A673 (cell line): ENCODE data around the gene THAP11. TPM values are rescaled to one million over a fixed set of nuclear protein-coding genes. Genes with fewer than 3 reads are reported as not detected.

Source experiments
- BruUV-seq: library from RNA; stranded (reverse); fragments of 400-500 nt; replicated peaks from 2 replicates; lab custom pipeline; 2021; lab: Mats Ljungman, UMichigan
- CTCF ChIA-PET: fragments of 300-600 bp; sonication (Branson Sonifier 250); formaldehyde crosslinking; loops from one replicate; lab custom pipeline; 2022; ENCODE audit warnings: antibody characterized with exemption; lab: Charles Lee
- POLR2A ChIA-PET: fragments of 300-600 bp; sonication (Branson Sonifier 250); formaldehyde crosslinking; loops from one replicate; lab custom pipeline; 2022; ENCODE audit warnings: antibody characterized with exemption; ENCODE audit not compliant: low non-redundant PET; lab: Charles Lee
- DNase-seq: peaks from one replicate; pipeline ENCODE4 v3.0.0-alpha.2; 2015; ENCODE audit warnings: low spot score
- H3K27ac ChIP-seq: fragments of 200-600 bp; sonication (generic); 2 replicates; pipeline ENCODE4 v1.5.1; 2016; ENCODE audit warnings: mixed run types, low read depth, mild to moderate bottlenecking, mixed read lengths, antibody characterized with exemption, low read length; ENCODE audit not compliant: poor library complexity, severe bottlenecking
- H3K27me3 ChIP-seq: fragments of 200-600 bp; sonication (generic); replicated peaks from 2 replicates; pipeline ENCODE4 v1.6.1; 2017; ENCODE audit warnings: mixed run types, low read depth, mild to moderate bottlenecking, mixed read lengths, antibody characterized with exemption, low read length; ENCODE audit not compliant: insufficient read depth, poor library complexity
- H3K36me3 ChIP-seq: fragments of 200-600 bp; sonication (generic); 2 replicates; pipeline ENCODE4 v1.6.1; 2016; ENCODE audit warnings: mixed run types, mild to moderate bottlenecking, mixed read lengths, antibody characterized with exemption, low read length; ENCODE audit not compliant: insufficient read depth, poor library complexity, severe bottlenecking
- H3K4me1 ChIP-seq: fragments of 200-600 bp; sonication (generic); 2 replicates; pipeline ENCODE4 v1.6.1; 2017; ENCODE audit warnings: mixed run types, mild to moderate bottlenecking, mixed read lengths, antibody characterized with exemption, low read length; ENCODE audit not compliant: insufficient read depth, poor library complexity, severe bottlenecking
- H3K4me3 ChIP-seq: fragments of 200-600 bp; sonication (generic); 2 replicates; pipeline ENCODE4 v1.5.1; 2016; ENCODE audit warnings: low read depth, mixed run types, mild to moderate bottlenecking, mixed read lengths, low read length; ENCODE audit not compliant: poor library complexity, severe bottlenecking
- H3K9me3 ChIP-seq: fragments of 200-600 bp; sonication (generic); 2 replicates; pipeline ENCODE4 v1.6.1; 2016; ENCODE audit warnings: mixed run types, low read depth, mild to moderate bottlenecking, mixed read lengths, antibody characterized with exemption, low read length; ENCODE audit not compliant: poor library complexity, severe bottlenecking
- EZH2 ChIP-seq: fragments of 200-600 bp; sonication (generic); IDR thresholded peaks from 2 replicates; pipeline ENCODE4 v1.6.1; 2017; ENCODE audit warnings: borderline replicate concordance, low read depth, mild to moderate bottlenecking, mixed read lengths, antibody characterized with exemption, low read length; ENCODE audit not compliant: poor library complexity, severe bottlenecking
- intact Hi-C: fragments of 100-400 bp; cut with micrococcal nuclease; formaldehyde crosslinking; loops from one replicate; pipeline ENCODE4 v1.10.0; 2022; ENCODE audit not compliant: unreplicated experiment
- total RNA-seq: library from RNA; stranded (reverse); gene quantifications from 2 replicates; pipeline ENCODE4 v1.2.3, GENCODE V29; 2021
- TF ChIP-seq, protein P1 (sequence below): fragments of 300-800, 200-600 bp; sonication (generic); conservative IDR thresholded peaks from 2 replicates; pipeline ENCODE4 v1.5.1; 2017; ENCODE audit warnings: low read depth, mild to moderate bottlenecking, antibody characterized with exemption, low read length, moderate library complexity, mixed read lengths

The THAP11 gene
- total RNA-seq, 1 experiment from 2014 or later = 48.9 TPM

DNA sequence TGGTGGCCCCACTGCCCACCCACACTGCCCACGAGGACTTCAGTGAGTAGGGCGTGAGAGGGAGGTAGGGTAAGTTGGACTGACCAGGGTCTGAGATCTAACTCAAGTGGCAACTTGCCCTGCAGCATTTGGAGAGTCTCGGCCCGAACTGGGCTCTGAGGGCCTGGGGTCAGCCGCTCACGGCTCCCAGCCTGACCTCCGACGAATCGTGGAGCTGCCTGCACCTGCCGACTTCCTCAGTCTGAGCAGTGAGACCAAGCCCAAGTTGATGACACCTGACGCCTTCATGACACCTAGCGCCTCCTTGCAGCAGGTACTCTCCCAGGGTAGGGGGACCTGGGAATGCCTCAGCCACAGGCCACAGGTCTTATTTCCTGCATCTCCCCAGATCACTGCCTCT lies 37.3 kb downstream of the THAP11 start:
- H3K9me3 ChIP-seq = no peaks in the 10 kb centered on the region
- peaks cover 74% of the 10 kb centered on the region for H3K36me3 ChIP-seq
- ChIA-PET CTCF (interaction anchor here (0.6 kb wide), 1 partner anchor 25 kb away, joined by 10 read pairs; no protein-coding TSS in a partner anchor), POLR2A (no interaction called here)
- no TSS peak for BruUV-seq
- H3K4me3 ChIP-seq = no peak overlapping the region
- no peak for TF ChIP-seq EZH2
- TF ChIP-seq, protein P1, sequence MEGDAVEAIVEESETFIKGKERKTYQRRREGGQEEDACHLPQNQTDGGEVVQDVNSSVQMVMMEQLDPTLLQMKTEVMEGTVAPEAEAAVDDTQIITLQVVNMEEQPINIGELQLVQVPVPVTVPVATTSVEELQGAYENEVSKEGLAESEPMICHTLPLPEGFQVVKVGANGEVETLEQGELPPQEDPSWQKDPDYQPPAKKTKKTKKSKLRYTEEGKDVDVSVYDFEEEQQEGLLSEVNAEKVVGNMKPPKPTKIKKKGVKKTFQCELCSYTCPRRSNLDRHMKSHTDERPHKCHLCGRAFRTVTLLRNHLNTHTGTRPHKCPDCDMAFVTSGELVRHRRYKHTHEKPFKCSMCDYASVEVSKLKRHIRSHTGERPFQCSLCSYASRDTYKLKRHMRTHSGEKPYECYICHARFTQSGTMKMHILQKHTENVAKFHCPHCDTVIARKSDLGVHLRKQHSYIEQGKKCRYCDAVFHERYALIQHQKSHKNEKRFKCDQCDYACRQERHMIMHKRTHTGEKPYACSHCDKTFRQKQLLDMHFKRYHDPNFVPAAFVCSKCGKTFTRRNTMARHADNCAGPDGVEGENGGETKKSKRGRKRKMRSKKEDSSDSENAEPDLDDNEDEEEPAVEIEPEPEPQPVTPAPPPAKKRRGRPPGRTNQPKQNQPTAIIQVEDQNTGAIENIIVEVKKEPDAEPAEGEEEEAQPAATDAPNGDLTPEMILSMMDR = no peak
- intact Hi-C loops = no loop called here
- peaks cover 4% of the 10 kb centered on the region for H3K4me1 ChIP-seq
- no peak overlapping the region for H3K27ac ChIP-seq
- no peaks in the 10 kb centered on the region for H3K27me3 ChIP-seq
- no peak for DNase-seq

DNA sequence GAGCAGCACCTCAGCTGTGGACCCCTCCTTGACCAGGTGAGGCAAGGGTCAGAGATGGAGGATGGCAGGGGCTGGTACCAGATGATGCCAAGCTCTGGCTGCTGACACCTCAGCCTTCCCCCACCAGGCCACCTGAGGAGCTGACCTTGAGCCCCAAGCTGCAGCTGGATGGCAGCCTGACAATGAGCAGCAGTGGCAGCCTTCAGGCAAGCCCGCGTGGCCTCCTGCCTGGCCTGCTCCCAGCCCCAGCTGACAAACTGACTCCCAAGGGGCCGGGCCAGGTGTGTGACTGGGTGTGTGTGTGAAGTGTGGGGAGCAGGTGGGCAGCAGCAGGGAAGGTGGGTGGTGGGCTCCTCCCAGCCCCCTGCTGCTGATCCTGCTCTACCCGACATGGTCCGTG lies 37.8 kb downstream of the THAP11 start:
- ChIA-PET POLR2A (no interaction called here), CTCF (interaction anchor here (0.6 kb wide), 1 partner anchor 25 kb away, joined by 10 read pairs; no protein-coding TSS in a partner anchor)
- no TSS peak for BruUV-seq
- TF ChIP-seq, protein P1 = no peak
- TF ChIP-seq EZH2 = no peak
- H3K27me3 ChIP-seq = no peaks in the 10 kb centered on the region
- H3K4me1 ChIP-seq = peaks cover 8% of the 10 kb centered on the region
- no peak overlapping the region for H3K4me3 ChIP-seq
- peaks cover 75% of the 10 kb centered on the region for H3K36me3 ChIP-seq
- no peak overlapping the region for H3K27ac ChIP-seq
- DNase-seq = no peak
- intact Hi-C loops = no loop called here
- no peaks in the 10 kb centered on the region for H3K9me3 ChIP-seq

DNA sequence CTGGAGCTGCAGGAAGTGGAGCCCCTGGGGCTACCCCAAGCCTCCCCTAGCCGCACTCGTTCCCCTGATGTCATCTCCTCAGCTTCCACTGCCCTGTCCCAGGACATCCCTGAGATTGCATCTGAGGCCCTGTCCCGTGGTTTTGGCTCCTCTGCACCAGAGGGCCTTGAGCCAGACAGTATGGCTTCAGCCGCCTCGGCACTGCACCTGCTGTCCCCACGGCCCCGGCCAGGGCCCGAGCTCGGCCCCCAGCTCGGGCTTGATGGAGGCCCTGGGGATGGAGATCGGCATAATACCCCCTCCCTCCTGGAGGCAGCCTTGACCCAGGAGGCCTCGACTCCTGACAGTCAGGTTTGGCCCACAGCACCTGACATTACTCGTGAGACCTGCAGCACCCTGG lies 38.5 kb downstream of the THAP11 start:
- Histone ChIP-seq H3K36me3 (peaks cover 75% of the 10 kb centered on the region), H3K4me1 (peaks cover 11% of the 10 kb centered on the region), H3K27ac (no peak overlapping the region), H3K4me3 (no peak overlapping the region), H3K27me3 (no peaks in the 10 kb centered on the region), H3K9me3 (no peaks in the 10 kb centered on the region)
- intact Hi-C loops = no loop called here
- POLR2A ChIA-PET = no interaction called here
- CTCF ChIA-PET = no interaction called here
- DNase-seq = no peak
- BruUV-seq = no TSS peak
- no peak for TF ChIP-seq EZH2
- TF ChIP-seq, protein P1 = no peak
